ENCODE measurements around the gene AMOT. TPM values are rescaled to one million over a fixed set of nuclear protein-coding genes. Genes with fewer than 3 reads are reported as not detected.

AMOT gene
- polyA plus RNA-seq, 1 donor (not counting 4 experiments of a cell fraction or from before 2014, with no cell fraction given): 0.21 TPM

- no peak overlapping the region for H3K27ac ChIP-seq (ENCODE audit: control insufficient read depth, insufficient read depth, low read length)
- no peak overlapping the region for H3K9ac ChIP-seq (ENCODE audit: control insufficient read depth, extremely low read depth, insufficient read depth, low read length)
- H3K79me2 ChIP-seq (ENCODE audit: control insufficient read depth, insufficient read depth, low read length): no peaks in the 10 kb centered on the region
- dilution Hi-C loops (cut with MboI; ENCODE audit: extremely low pct_ligation_motif_present, low sequenced_read_pairs): no loop called here
- no peaks in the 10 kb centered on the region for H4K20me1 ChIP-seq (ENCODE audit: control insufficient read depth, extremely low read depth, insufficient read depth, low read length)
- DNase-seq (ENCODE audit: low read depth, low spot score) (no peak), FAIRE-seq (no peak)
- H2AFZ ChIP-seq (ENCODE audit: control insufficient read depth, low read length): no peak overlapping the region
- H3K4me1 ChIP-seq (ENCODE audit: control insufficient read depth, extremely low read depth, insufficient read depth, low read length): no peaks in the 10 kb centered on the region
- H3K9me3 ChIP-seq (ENCODE audit: control insufficient read depth, low read depth, low read length): no peaks in the 10 kb centered on the region
- TF ChIP-seq EZH2 (IDR thresholded peaks at IDR 0.05; ENCODE audit: low read length) (no peak), CTCF (optimal IDR thresholded peaks at IDR 0.05 in 1 of 3, IDR thresholded peaks at IDR 0.05 in 1 of 3, conservative IDR thresholded peaks at IDR 0.05 in 1 of 3; ENCODE audit: extremely low read depth in 1 of 3, insufficient read depth in 2 of 3, low read length in 3 of 3) (no peak)
- no peak overlapping the region for H3K4me2 ChIP-seq (ENCODE audit: control insufficient read depth, extremely low read depth, insufficient read depth, low read depth, low read length)
- no peaks in the 10 kb centered on the region for H3K27me3 ChIP-seq (ENCODE audit: control insufficient read depth, extremely low read depth, insufficient read depth, low read length)
- H3K9me1 ChIP-seq (ENCODE audit: control insufficient read depth, extremely low read depth, insufficient read depth, low read length): no peaks in the 10 kb centered on the region
- H3K36me3 ChIP-seq (ENCODE audit: control insufficient read depth in 2 of 2, extremely low read depth in 1 of 2, insufficient read depth in 2 of 2, low read length in 2 of 2): no peaks in the 10 kb centered on the region
- H3K4me3 ChIP-seq (ENCODE audit: control insufficient read depth in 2 of 3, extremely low read depth in 1 of 3, insufficient read depth in 2 of 3, low read depth in 1 of 3, low read length in 3 of 3): no peak overlapping the region
Observed at GRCh38 chrX:112799425-112799824, 41.2 kb downstream of the AMOT start.

- Histone ChIP-seq H2AFZ (ENCODE audit: control insufficient read depth, low read length) (no peak overlapping the region), H4K20me1 (ENCODE audit: control insufficient read depth, extremely low read depth, insufficient read depth, low read length) (no peaks in the 10 kb centered on the region), H3K4me3 (ENCODE audit: control insufficient read depth in 2 of 3, extremely low read depth in 1 of 3, insufficient read depth in 2 of 3, low read depth in 1 of 3, low read length in 3 of 3) (no peak overlapping the region)
Observed at GRCh38 chrX:112798736-112799135, 41.9 kb downstream of the AMOT start.

More at GRCh38 chrX:112798736-112799135, 41.9 kb downstream of the AMOT start:
- no peak overlapping the region for H3K9ac ChIP-seq (ENCODE audit: control insufficient read depth, extremely low read depth, insufficient read depth, low read length)
- no peaks in the 10 kb centered on the region for H3K9me1 ChIP-seq (ENCODE audit: control insufficient read depth, extremely low read depth, insufficient read depth, low read length)
- H3K9me3 ChIP-seq (ENCODE audit: control insufficient read depth, low read depth, low read length): no peaks in the 10 kb centered on the region
- no peaks in the 10 kb centered on the region for H3K79me2 ChIP-seq (ENCODE audit: control insufficient read depth, insufficient read depth, low read length)
- DNase-seq (ENCODE audit: low read depth, low spot score): no peak
- no peaks in the 10 kb centered on the region for H3K4me1 ChIP-seq (ENCODE audit: control insufficient read depth, extremely low read depth, insufficient read depth, low read length)
- H3K27me3 ChIP-seq (ENCODE audit: control insufficient read depth, extremely low read depth, insufficient read depth, low read length): no peaks in the 10 kb centered on the region
- H3K36me3 ChIP-seq (ENCODE audit: control insufficient read depth in 2 of 2, extremely low read depth in 1 of 2, insufficient read depth in 2 of 2, low read length in 2 of 2): no peaks in the 10 kb centered on the region
- H3K4me2 ChIP-seq (ENCODE audit: control insufficient read depth, extremely low read depth, insufficient read depth, low read depth, low read length): no peak overlapping the region
- TF ChIP-seq CTCF (optimal IDR thresholded peaks at IDR 0.05 in 1 of 3, IDR thresholded peaks at IDR 0.05 in 1 of 3, conservative IDR thresholded peaks at IDR 0.05 in 1 of 3; ENCODE audit: extremely low read depth in 1 of 3, insufficient read depth in 2 of 3, low read length in 3 of 3): no peak
- TF ChIP-seq EZH2 (IDR thresholded peaks at IDR 0.05; ENCODE audit: low read length): no peak
- H3K27ac ChIP-seq (ENCODE audit: control insufficient read depth, insufficient read depth, low read length): no peak overlapping the region
- no peak for FAIRE-seq
- dilution Hi-C loops (cut with MboI; ENCODE audit: extremely low pct_ligation_motif_present, low sequenced_read_pairs): no loop called here

Data from keratinocyte (primary cell).